Activated naive CD4-positive, alpha-beta T cell treated with anti-CD3 and anti-CD28 coated beads, Interleukin-2, amount 50 U/mL, for 72 hours (primary cell): ENCODE data around the gene CUEDC1. TPM values are rescaled to one million over a fixed set of nuclear protein-coding genes. Genes with fewer than 3 reads are reported as not detected.
A peak's percentile ranks its signal among the peaks of the same experiment; 100 is the strongest.

Experiments used
- ATAC-seq, 2 donors: fragments of 150-1000 bp; cut with Tn5 transposase; 2 replicates each; pipeline ENCODE4 v1.10.0; 2021; ENCODE audit warnings: mild to moderate bottlenecking in 2 of 2, moderate library complexity in 2 of 2
- DNase-seq, 2 donors: peaks; one replicate each; pipeline ENCODE4 v3.0.0; 2021 to 2022; ENCODE audit warnings: low spot score in 2 of 2
- H3K27ac Mint-ChIP-seq, 2 donors: one replicate each; pipeline ENCODE4 v1.8.0; 2022; ENCODE audit warnings: mild to moderate bottlenecking in 2 of 2, mixed read lengths in 2 of 2
- H3K36me3 Mint-ChIP-seq, 2 donors: one replicate each; pipeline ENCODE4 v1.8.0; 2022; ENCODE audit warnings: mixed read lengths in 2 of 2
- H3K9me3 Mint-ChIP-seq, 2 donors: one replicate each; pipeline ENCODE4 v1.8.0; 2022; ENCODE audit warnings: mixed read lengths in 2 of 2
- total RNA-seq, 2 donors: library from RNA; stranded (reverse); gene quantifications; one replicate each; pipeline ENCODE4 v1.2.3, GENCODE V29; 2022

CUEDC1 gene
- total RNA-seq, 2 donors from 2014 or later, result 0.84 TPM; not detected in 1

- no peak overlapping the region for H3K27ac Mint-ChIP-seq
- H3K36me3 Mint-ChIP-seq, result no peaks in the 10 kb centered on the region
- ATAC-seq (no peak), DNase-seq (no peak)
- H3K9me3 Mint-ChIP-seq, result no peaks in the 10 kb centered on the region
Measured at GRCh38 chr17:57953219-57953618, 2.0 kb downstream of the CUEDC1 start.

- Mint-ChIP-seq H3K27ac (no peak overlapping the region), H3K9me3 (no peaks in the 10 kb centered on the region), H3K36me3 (no peaks in the 10 kb centered on the region)
- no peak for ATAC-seq
- no peak for DNase-seq
Measured at GRCh38 chr17:57949649-57950048, 5.6 kb downstream of the CUEDC1 start.

GRCh38 chr17:57948555-57949420 is 6.4 kb downstream of the CUEDC1 start:
- no peak for DNase-seq
- peak overlapping the region in 1 of 2 donors; percentile 18 for H3K27ac Mint-ChIP-seq
- no peaks in the 10 kb centered on the region for H3K36me3 Mint-ChIP-seq
- peak; percentile 67 to 85 for ATAC-seq
- no peaks in the 10 kb centered on the region for H3K9me3 Mint-ChIP-seq

- ATAC-seq (no peak), DNase-seq (no peak)
- Mint-ChIP-seq H3K27ac (peak overlapping the region in 1 of 2 donors; percentile 18), H3K36me3 (no peaks in the 10 kb centered on the region), H3K9me3 (no peaks in the 10 kb centered on the region)
Measured at GRCh38 chr17:57948169-57948554, 7.0 kb downstream of the CUEDC1 start.

GRCh38 chr17:57947369-57947768 is 7.8 kb downstream of the CUEDC1 start:
- Mint-ChIP-seq H3K36me3 (no peaks in the 10 kb centered on the region), H3K9me3 (no peaks in the 10 kb centered on the region), H3K27ac (no peak overlapping the region)
- DNase-seq (no peak), ATAC-seq (no peak)

- Mint-ChIP-seq H3K36me3 (no peaks in the 10 kb centered on the region), H3K9me3 (no peaks in the 10 kb centered on the region), H3K27ac (peak overlapping the region in 1 of 2 donors; percentile 9)
- DNase-seq, result peak in 1 of 2 donors; percentile 15
- ATAC-seq, result peak; percentile 72 to 75
Measured at GRCh38 chr17:57946798-57947358, 8.3 kb downstream of the CUEDC1 start.

GRCh38 chr17:57945996-57946797 is 9.0 kb downstream of the CUEDC1 start:
- DNase-seq, result no peak
- no peak for ATAC-seq
- Mint-ChIP-seq H3K27ac (peak overlapping the region in 1 of 2 donors; percentile 9), H3K9me3 (no peaks in the 10 kb centered on the region), H3K36me3 (no peaks in the 10 kb centered on the region)

GRCh38 chr17:57944908-57945307 is 10.3 kb downstream of the CUEDC1 start:
- no peak overlapping the region for H3K27ac Mint-ChIP-seq
- DNase-seq (no peak), ATAC-seq (no peak)
- H3K9me3 Mint-ChIP-seq, result no peaks in the 10 kb centered on the region
- no peaks in the 10 kb centered on the region for H3K36me3 Mint-ChIP-seq

- ATAC-seq, result no peak
- Mint-ChIP-seq H3K36me3 (no peaks in the 10 kb centered on the region), H3K9me3 (no peaks in the 10 kb centered on the region), H3K27ac (no peak overlapping the region)
- DNase-seq, result no peak
Measured at GRCh38 chr17:57943645-57944044, 11.6 kb downstream of the CUEDC1 start.

GRCh38 chr17:57943140-57943539 is 12.1 kb downstream of the CUEDC1 start:
- H3K27ac Mint-ChIP-seq, result no peak overlapping the region
- DNase-seq (no peak), ATAC-seq (no peak)
- H3K36me3 Mint-ChIP-seq, result no peaks in the 10 kb centered on the region
- H3K9me3 Mint-ChIP-seq, result no peaks in the 10 kb centered on the region

- no peak overlapping the region for H3K27ac Mint-ChIP-seq
- no peaks in the 10 kb centered on the region for H3K36me3 Mint-ChIP-seq
- DNase-seq, result no peak
- H3K9me3 Mint-ChIP-seq, result no peaks in the 10 kb centered on the region
- no peak for ATAC-seq
Measured at GRCh38 chr17:57941384-57942370, 13.5 kb downstream of the CUEDC1 start.

- Mint-ChIP-seq H3K27ac (no peak overlapping the region), H3K36me3 (no peaks in the 10 kb centered on the region), H3K9me3 (no peaks in the 10 kb centered on the region)
- peak in 1 of 2 donors; percentile 76 for ATAC-seq
- no peak for DNase-seq
Measured at GRCh38 chr17:57940653-57941329, 14.4 kb downstream of the CUEDC1 start.

GRCh38 chr17:57940231-57940630 is 15.0 kb downstream of the CUEDC1 start:
- DNase-seq, result no peak
- Mint-ChIP-seq H3K27ac (no peak overlapping the region), H3K9me3 (no peaks in the 10 kb centered on the region), H3K36me3 (no peaks in the 10 kb centered on the region)
- no peak for ATAC-seq

- peak in 1 of 2 donors; percentile 26 for ATAC-seq
- H3K27ac Mint-ChIP-seq, result no peak overlapping the region
- no peaks in the 10 kb centered on the region for H3K36me3 Mint-ChIP-seq
- DNase-seq, result no peak
- no peaks in the 10 kb centered on the region for H3K9me3 Mint-ChIP-seq
Measured at GRCh38 chr17:57939797-57940196, 15.4 kb downstream of the CUEDC1 start.

- Mint-ChIP-seq H3K9me3 (no peaks in the 10 kb centered on the region), H3K27ac (no peak overlapping the region), H3K36me3 (no peaks in the 10 kb centered on the region)
- DNase-seq (no peak), ATAC-seq (no peak)
Measured at GRCh38 chr17:57938061-57938502, 17.1 kb downstream of the CUEDC1 start.

GRCh38 chr17:57937492-57937891 is 17.7 kb downstream of the CUEDC1 start:
- no peak for ATAC-seq
- no peak overlapping the region for H3K27ac Mint-ChIP-seq
- no peaks in the 10 kb centered on the region for H3K36me3 Mint-ChIP-seq
- H3K9me3 Mint-ChIP-seq, result no peaks in the 10 kb centered on the region
- no peak for DNase-seq
